ENCODE measurements around the gene UNC13A.

- TF ChIP-seq, protein P1, sequence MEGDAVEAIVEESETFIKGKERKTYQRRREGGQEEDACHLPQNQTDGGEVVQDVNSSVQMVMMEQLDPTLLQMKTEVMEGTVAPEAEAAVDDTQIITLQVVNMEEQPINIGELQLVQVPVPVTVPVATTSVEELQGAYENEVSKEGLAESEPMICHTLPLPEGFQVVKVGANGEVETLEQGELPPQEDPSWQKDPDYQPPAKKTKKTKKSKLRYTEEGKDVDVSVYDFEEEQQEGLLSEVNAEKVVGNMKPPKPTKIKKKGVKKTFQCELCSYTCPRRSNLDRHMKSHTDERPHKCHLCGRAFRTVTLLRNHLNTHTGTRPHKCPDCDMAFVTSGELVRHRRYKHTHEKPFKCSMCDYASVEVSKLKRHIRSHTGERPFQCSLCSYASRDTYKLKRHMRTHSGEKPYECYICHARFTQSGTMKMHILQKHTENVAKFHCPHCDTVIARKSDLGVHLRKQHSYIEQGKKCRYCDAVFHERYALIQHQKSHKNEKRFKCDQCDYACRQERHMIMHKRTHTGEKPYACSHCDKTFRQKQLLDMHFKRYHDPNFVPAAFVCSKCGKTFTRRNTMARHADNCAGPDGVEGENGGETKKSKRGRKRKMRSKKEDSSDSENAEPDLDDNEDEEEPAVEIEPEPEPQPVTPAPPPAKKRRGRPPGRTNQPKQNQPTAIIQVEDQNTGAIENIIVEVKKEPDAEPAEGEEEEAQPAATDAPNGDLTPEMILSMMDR (IDR thresholded peaks at IDR 0.05; ENCODE audit: control extremely low read depth in 1 of 3, insufficient read depth in 1 of 3, low read depth in 1 of 3, low read length in 3 of 3): no peak
- TF ChIP-seq POLR2AphosphoS5 (IDR thresholded peaks at IDR 0.05; ENCODE audit: low read depth, low read length) (no peak), GABPA (IDR thresholded peaks at IDR 0.05; ENCODE audit: borderline replicate concordance, insufficient read depth, low read length) (no peak), EZH2 (IDR thresholded peaks at IDR 0.05; ENCODE audit: low read depth, low read length, severe bottlenecking) (no peak), SIRT6 (IDR thresholded peaks at IDR 0.05; ENCODE audit: low read length) (no peak), YY1 (IDR thresholded peaks at IDR 0.05; ENCODE audit: low read depth, low read length) (no peak)
Measured at GRCh38 chr19:17620696-17621095, 67.5 kb downstream of the UNC13A start.
